SK-N-MC (cell line): ENCODE measurements around the gene C19orf73.

Experiments used
- EZH2 ChIP-seq: fragments of 200-600 bp; sonication (generic); IDR thresholded peaks from one replicate; pipeline ENCODE4 v1.6.1; 2017; ENCODE audit warnings: antibody characterized with exemption
- FOXP2 ChIP-seq: optimal IDR thresholded peaks from 2 replicates; pipeline ENCODE3; 2011; ENCODE audit warnings: mild to moderate bottlenecking, moderate library complexity; ENCODE audit not compliant: insufficient read depth; ENCODE audit errors: extremely low read length, control extremely low read depth
- POLR2AphosphoS5 ChIP-seq: IDR thresholded peaks from 2 replicates; pipeline ENCODE4 v1.6.1; 2012; ENCODE audit warnings: mild to moderate bottlenecking, low read depth, low read length, borderline replicate concordance

DNA sequence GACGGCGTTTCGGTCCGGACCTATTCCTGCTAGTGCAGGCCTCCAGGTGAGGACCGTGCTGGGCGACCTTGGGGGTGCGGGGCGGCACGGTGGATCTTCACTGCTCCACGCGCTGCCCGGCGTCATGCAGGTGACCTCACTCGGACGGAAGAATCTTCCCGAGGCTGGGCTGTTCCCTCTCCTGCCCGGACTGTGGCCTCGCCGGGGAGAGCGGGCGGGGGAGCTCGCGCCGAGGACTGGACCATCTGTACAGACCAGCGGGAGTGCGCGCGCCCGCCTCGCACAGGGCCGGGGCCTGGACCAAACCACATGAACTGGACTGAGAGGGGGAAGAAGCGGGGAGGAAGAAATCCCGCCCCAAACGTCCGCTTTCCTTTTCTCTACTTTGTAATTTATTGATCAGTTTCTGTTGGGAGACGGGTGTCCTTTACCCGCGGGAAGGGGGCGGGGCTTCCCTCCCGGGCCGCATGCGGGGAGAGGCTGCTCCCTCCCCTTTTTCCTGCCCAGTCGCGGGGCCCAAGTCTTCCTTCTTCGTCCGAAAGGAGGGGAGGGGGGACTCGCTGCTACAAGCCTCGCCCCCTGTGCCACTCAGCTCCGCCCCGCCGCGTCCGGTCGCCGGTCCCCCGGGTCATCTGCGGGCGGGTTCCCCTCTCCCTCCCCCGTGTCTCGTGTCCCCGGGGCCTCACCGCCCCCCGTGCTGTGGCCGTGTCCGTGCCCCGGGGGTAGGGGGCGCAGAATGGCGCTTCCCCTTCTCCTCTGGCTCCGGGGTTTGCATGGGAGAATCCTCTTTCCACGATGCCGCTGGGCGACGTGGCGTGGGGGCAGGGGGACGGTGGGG is 31.4 kb upstream of the C19orf73 start:
- TF ChIP-seq POLR2AphosphoS5: peak; percentile 21
- no peak for TF ChIP-seq EZH2
- no peak for TF ChIP-seq FOXP2
